MM.1S (cell line): Measurements from ENCODE around the gene ATP2B2.

ENCODE experiments used
- DNase-seq: peaks from one replicate; pipeline ENCODE4 v3.0.0-alpha.2; 2015
- H2AFZ ChIP-seq: fragments of 300-600 bp; sonication (generic); 2 replicates; pipeline ENCODE4 v1.6.0; 2016; ENCODE audit warnings: antibody characterized with exemption, low read length
- H3F3A ChIP-seq: fragments of 300-600 bp; sonication (generic); 2 replicates; pipeline ENCODE4 v1.6.1; 2016; ENCODE audit warnings: mild to moderate bottlenecking, antibody characterized with exemption, low read length, moderate library complexity, mixed read lengths; ENCODE audit not compliant: insufficient read depth
- H3K27ac ChIP-seq: fragments of 300-600 bp; sonication (generic); 2 replicates; pipeline ENCODE4 v1.5.1; 2016; ENCODE audit warnings: mild to moderate bottlenecking, low read length
- H3K27me3 ChIP-seq: fragments of 300-600 bp; sonication (generic); replicated peaks from 2 replicates; pipeline ENCODE4 v1.6.0; 2016; ENCODE audit warnings: low read length; ENCODE audit not compliant: insufficient read depth
- H3K36me3 ChIP-seq: fragments of 300-600 bp; sonication (generic); replicated peaks from 2 replicates; pipeline ENCODE4 v1.6.1; 2016; ENCODE audit warnings: mild to moderate bottlenecking, low read length, mixed read lengths; ENCODE audit not compliant: insufficient read depth
- H3K4me1 ChIP-seq: fragments of 300-600 bp; sonication (generic); 2 replicates; pipeline ENCODE4 v1.6.1; 2016; ENCODE audit warnings: low read length, mixed read lengths
- H3K4me2 ChIP-seq: fragments of 300-600 bp; sonication (generic); 2 replicates; pipeline ENCODE4 v1.6.0; 2016; ENCODE audit warnings: low read depth, low read length
- H3K4me3 ChIP-seq: fragments of 300-600 bp; sonication (generic); 2 replicates; pipeline ENCODE4 v1.5.1; 2016; ENCODE audit warnings: low read length, mixed read lengths
- H3K79me2 ChIP-seq: fragments of 300-600 bp; sonication (generic); 2 replicates; pipeline ENCODE4 v1.6.1; 2016; ENCODE audit warnings: mixed run types, low read length, mixed read lengths
- H3K9ac ChIP-seq: fragments of 300-600 bp; sonication (generic); 2 replicates; pipeline ENCODE4 v1.6.1; 2016; ENCODE audit warnings: low read length, mixed read lengths
- H3K9me2 ChIP-seq: fragments of 300-600 bp; sonication (generic); replicated peaks from 2 replicates; pipeline ENCODE4 v1.6.1; 2016; ENCODE audit warnings: mild to moderate bottlenecking, low read length, mixed read lengths; ENCODE audit not compliant: insufficient read depth
- H3K9me3 ChIP-seq: fragments of 300-600 bp; sonication (generic); replicated peaks from 2 replicates; pipeline ENCODE4 v1.6.1; 2016; ENCODE audit warnings: mild to moderate bottlenecking, low read length, mixed read lengths; ENCODE audit not compliant: insufficient read depth
- H4K20me1 ChIP-seq: fragments of 300-600 bp; sonication (generic); 2 replicates; pipeline ENCODE4 v1.6.1; 2016; ENCODE audit warnings: mild to moderate bottlenecking, low read length, moderate library complexity, mixed read lengths; ENCODE audit not compliant: insufficient read depth
- EZH2 ChIP-seq: fragments of 300-600 bp; sonication (generic); optimal IDR thresholded peaks from 2 replicates; pipeline ENCODE3; 2017; ENCODE audit warnings: low read depth, mild to moderate bottlenecking, antibody characterized with exemption, low read length, mixed read lengths
- EZH2phosphoT487 ChIP-seq: fragments of 300-600 bp; sonication (generic); IDR thresholded peaks from 2 replicates; pipeline ENCODE4 v1.6.1; 2018; ENCODE audit warnings: antibody characterized with exemption, low read length
- TF ChIP-seq, protein P1 (sequence below): fragments of 300-600 bp; sonication (generic); IDR thresholded peaks from 2 replicates; pipeline ENCODE4 v1.5.1; 2016; ENCODE audit warnings: antibody characterized with exemption, low read length, mixed read lengths

ATP2B2 gene

DNA sequence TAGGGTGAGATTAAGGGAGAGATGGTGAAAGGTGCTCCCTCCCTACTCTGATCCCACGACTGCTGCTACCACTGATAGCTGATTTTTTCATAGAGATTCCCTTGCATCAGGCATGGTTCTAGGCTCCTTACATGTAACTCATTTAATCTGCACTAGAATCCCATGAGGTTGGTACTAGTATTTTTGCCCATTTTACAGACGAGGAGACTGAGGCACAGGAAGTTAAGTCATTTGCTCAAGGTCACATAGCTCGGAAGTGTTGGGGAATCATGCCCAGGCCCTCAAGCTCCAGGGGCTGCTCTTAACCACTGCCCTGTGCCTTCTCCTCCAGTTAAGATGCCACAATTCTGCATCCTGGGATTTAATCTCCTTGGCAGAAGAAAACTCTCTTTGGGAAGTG lies 11.2 kb downstream of the ATP2B2 start:
- H3K27me3 ChIP-seq = peaks cover 50% of the 10 kb centered on the region
- no peak overlapping the region for H3K9ac ChIP-seq
- no peaks in the 10 kb centered on the region for H3K36me3 ChIP-seq
- H3F3A ChIP-seq = no peaks in the 10 kb centered on the region
- H4K20me1 ChIP-seq = no peaks in the 10 kb centered on the region
- DNase-seq = no peak
- H3K4me1 ChIP-seq = no peaks in the 10 kb centered on the region
- TF ChIP-seq EZH2phosphoT487 = no peak
- TF ChIP-seq EZH2 = no peak
- no peak overlapping the region for H3K27ac ChIP-seq
- no peaks in the 10 kb centered on the region for H3K9me3 ChIP-seq
- H3K9me2 ChIP-seq = no peaks in the 10 kb centered on the region
- no peak overlapping the region for H2AFZ ChIP-seq
- H3K4me2 ChIP-seq = no peak overlapping the region
- H3K4me3 ChIP-seq = no peak overlapping the region
- no peaks in the 10 kb centered on the region for H3K79me2 ChIP-seq

DNA sequence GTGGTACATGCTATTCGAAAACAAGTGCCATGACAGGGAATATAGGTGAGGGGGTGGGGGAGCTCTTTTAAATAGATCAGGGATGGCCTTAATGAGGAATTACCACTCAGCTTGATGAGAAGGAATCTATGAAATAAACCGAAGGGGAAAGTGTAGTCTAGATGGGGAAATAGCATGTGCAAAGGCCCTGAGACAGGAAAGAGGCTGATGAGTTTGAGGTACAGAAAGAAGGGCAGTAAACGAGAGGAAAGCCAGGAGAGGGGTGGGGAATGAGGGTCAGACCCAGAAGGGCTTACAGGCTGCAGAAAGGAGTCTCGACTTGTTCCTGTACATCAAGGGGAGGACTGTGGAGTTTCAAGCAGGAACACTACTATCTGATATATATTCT lies 12.2 kb downstream of the ATP2B2 start:
- no peaks in the 10 kb centered on the region for H3F3A ChIP-seq
- H3K36me3 ChIP-seq = no peaks in the 10 kb centered on the region
- no peak for TF ChIP-seq EZH2
- no peak for TF ChIP-seq EZH2phosphoT487
- TF ChIP-seq, protein P1, sequence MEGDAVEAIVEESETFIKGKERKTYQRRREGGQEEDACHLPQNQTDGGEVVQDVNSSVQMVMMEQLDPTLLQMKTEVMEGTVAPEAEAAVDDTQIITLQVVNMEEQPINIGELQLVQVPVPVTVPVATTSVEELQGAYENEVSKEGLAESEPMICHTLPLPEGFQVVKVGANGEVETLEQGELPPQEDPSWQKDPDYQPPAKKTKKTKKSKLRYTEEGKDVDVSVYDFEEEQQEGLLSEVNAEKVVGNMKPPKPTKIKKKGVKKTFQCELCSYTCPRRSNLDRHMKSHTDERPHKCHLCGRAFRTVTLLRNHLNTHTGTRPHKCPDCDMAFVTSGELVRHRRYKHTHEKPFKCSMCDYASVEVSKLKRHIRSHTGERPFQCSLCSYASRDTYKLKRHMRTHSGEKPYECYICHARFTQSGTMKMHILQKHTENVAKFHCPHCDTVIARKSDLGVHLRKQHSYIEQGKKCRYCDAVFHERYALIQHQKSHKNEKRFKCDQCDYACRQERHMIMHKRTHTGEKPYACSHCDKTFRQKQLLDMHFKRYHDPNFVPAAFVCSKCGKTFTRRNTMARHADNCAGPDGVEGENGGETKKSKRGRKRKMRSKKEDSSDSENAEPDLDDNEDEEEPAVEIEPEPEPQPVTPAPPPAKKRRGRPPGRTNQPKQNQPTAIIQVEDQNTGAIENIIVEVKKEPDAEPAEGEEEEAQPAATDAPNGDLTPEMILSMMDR = no peak

GRCh38 chr3:10492364-10493201 lies 12.8 kb downstream of the ATP2B2 start:
- Histone ChIP-seq H3K79me2 (no peaks in the 10 kb centered on the region), H3K9ac (no peak overlapping the region), H3K9me3 (no peaks in the 10 kb centered on the region), H3K4me2 (no peak overlapping the region), H4K20me1 (no peaks in the 10 kb centered on the region), H3F3A (no peaks in the 10 kb centered on the region), H3K4me3 (no peak overlapping the region), H2AFZ (no peak overlapping the region), H3K27ac (no peak overlapping the region), H3K36me3 (no peaks in the 10 kb centered on the region), H3K27me3 (peaks cover 38% of the 10 kb centered on the region), H3K9me2 (no peaks in the 10 kb centered on the region), H3K4me1 (no peaks in the 10 kb centered on the region)
- DNase-seq = no peak
- TF ChIP-seq EZH2 = no peak
- TF ChIP-seq, protein P1 = no peak
- no peak for TF ChIP-seq EZH2phosphoT487

More for the DNA sequence above, 12.2 kb downstream of the ATP2B2 start:
- Histone ChIP-seq H3K9ac (no peak overlapping the region), H4K20me1 (no peaks in the 10 kb centered on the region), H3K4me3 (no peak overlapping the region), H3K27ac (no peak overlapping the region), H2AFZ (no peak overlapping the region), H3K27me3 (peaks cover 44% of the 10 kb centered on the region), H3K9me3 (no peaks in the 10 kb centered on the region), H3K4me2 (no peak overlapping the region), H3K4me1 (no peaks in the 10 kb centered on the region), H3K9me2 (no peaks in the 10 kb centered on the region), H3K79me2 (no peaks in the 10 kb centered on the region)
- DNase-seq = no peak
